Nephron progenitor cell (in vitro differentiated cells): ENCODE data around the gene ADRA2B.

ENCODE experiments used
- DNase-seq: peaks from one replicate; pipeline ENCODE4 v3.0.0; 2021
- H3K27ac Mint-ChIP-seq: 2 replicates; pipeline ENCODE4 v1.8.0; 2021; ENCODE audit warnings: mild to moderate bottlenecking, moderate library complexity, mixed read lengths
- H3K27me3 Mint-ChIP-seq: 2 replicates; pipeline ENCODE4 v1.8.0; 2021; ENCODE audit warnings: mild to moderate bottlenecking, low read depth, mixed read lengths; ENCODE audit not compliant: poor library complexity
- H3K36me3 Mint-ChIP-seq: 2 replicates; pipeline ENCODE4 v1.8.0; 2021; ENCODE audit warnings: low read depth, mixed read lengths
- H3K4me1 Mint-ChIP-seq: 2 replicates; pipeline ENCODE4 v1.8.0; 2021; ENCODE audit warnings: mixed read lengths
- H3K4me3 Mint-ChIP-seq: 2 replicates; pipeline ENCODE4 v1.8.0; 2021; ENCODE audit warnings: mild to moderate bottlenecking, moderate library complexity, mixed read lengths
- H3K9me3 Mint-ChIP-seq: 2 replicates; pipeline ENCODE4 v1.8.0; 2021; ENCODE audit warnings: mild to moderate bottlenecking, moderate library complexity, mixed read lengths
- CTCF ChIP-seq: fragments of 200-600 bp; sonication (generic); IDR thresholded peaks from 2 replicates; pipeline ENCODE4 v1.5.0; 2021; ENCODE audit warnings: antibody characterized with exemption

ADRA2B gene

GRCh38 chr2:96109931-96110511 is 6.3 kb downstream of the ADRA2B start:
- H3K36me3 Mint-ChIP-seq, result no peaks in the 10 kb centered on the region
- peaks cover 27% of the 10 kb centered on the region for H3K27me3 Mint-ChIP-seq
- H3K27ac Mint-ChIP-seq, result no peak overlapping the region
- no peak for DNase-seq
- H3K4me1 Mint-ChIP-seq, result peaks cover 30% of the 10 kb centered on the region
- H3K9me3 Mint-ChIP-seq, result peaks cover 17% of the 10 kb centered on the region
- no peak overlapping the region for H3K4me3 Mint-ChIP-seq
- TF ChIP-seq CTCF, result no peak

- H3K9me3 Mint-ChIP-seq, result peaks cover 18% of the 10 kb centered on the region
- H3K4me3 Mint-ChIP-seq, result peak overlapping the region; percentile 64
- no peak for TF ChIP-seq CTCF
- no peaks in the 10 kb centered on the region for H3K36me3 Mint-ChIP-seq
- H3K4me1 Mint-ChIP-seq, result peaks cover 36% of the 10 kb centered on the region
- H3K27ac Mint-ChIP-seq, result peak overlapping the region; percentile 87
- peaks cover 22% of the 10 kb centered on the region for H3K27me3 Mint-ChIP-seq
- no peak for DNase-seq
Observed at GRCh38 chr2:96109361-96109680, 7.0 kb downstream of the ADRA2B start.

- Mint-ChIP-seq H3K4me3 (peak overlapping the region; percentile 64), H3K27me3 (peaks cover 16% of the 10 kb centered on the region), H3K27ac (peak overlapping the region; percentile 87)
Observed at GRCh38 chr2:96108541-96109360, 7.6 kb downstream of the ADRA2B start.

GRCh38 chr2:96108151-96108540 is 8.2 kb downstream of the ADRA2B start:
- no peaks in the 10 kb centered on the region for H3K36me3 Mint-ChIP-seq
- peak overlapping the region; percentile 87 for H3K27ac Mint-ChIP-seq
- peak overlapping the region; percentile 50 for H3K4me3 Mint-ChIP-seq
- H3K27me3 Mint-ChIP-seq, result peaks cover 10% of the 10 kb centered on the region
- no peak for DNase-seq
- H3K4me1 Mint-ChIP-seq, result peaks cover 46% of the 10 kb centered on the region
- TF ChIP-seq CTCF, result no peak
- peaks cover 18% of the 10 kb centered on the region for H3K9me3 Mint-ChIP-seq

More at GRCh38 chr2:96108541-96109360, 7.6 kb downstream of the ADRA2B start:
- no peak for TF ChIP-seq CTCF
- peak; percentile 70 for DNase-seq
- peaks cover 18% of the 10 kb centered on the region for H3K9me3 Mint-ChIP-seq
- H3K4me1 Mint-ChIP-seq, result peaks cover 40% of the 10 kb centered on the region
- no peaks in the 10 kb centered on the region for H3K36me3 Mint-ChIP-seq

GRCh38 chr2:96107708-96108065 is 8.7 kb downstream of the ADRA2B start:
- no peak for TF ChIP-seq CTCF
- H3K36me3 Mint-ChIP-seq, result no peaks in the 10 kb centered on the region
- H3K4me1 Mint-ChIP-seq, result peaks cover 50% of the 10 kb centered on the region
- DNase-seq, result no peak
- H3K27me3 Mint-ChIP-seq, result peaks cover 5% of the 10 kb centered on the region
- H3K9me3 Mint-ChIP-seq, result peaks cover 18% of the 10 kb centered on the region
- H3K27ac Mint-ChIP-seq, result peak overlapping the region; percentile 36
- H3K4me3 Mint-ChIP-seq, result peak overlapping the region; percentile 50
